ENCODE data around the gene DDX51. TPM values are rescaled to one million over a fixed set of nuclear protein-coding genes. Genes with fewer than 3 reads are reported as not detected.
"Not testable (repeated sequence)": the region's sequence is repeated elsewhere in the genome, so short reads cannot be mapped to it uniquely, and the experiment has no call there.

The DDX51 gene
- total and polyA plus RNA-seq, 2 experiments from 2014 or later: 6.8 to 16.1 TPM

GRCh38 chr12:132139912-132140311 is 4.2 kb downstream of the DDX51 start:
- Histone ChIP-seq H3K79me2 (peaks cover 17% of the 10 kb centered on the region), H3K27me3 (no peaks in the 10 kb centered on the region), H3K9me2 (replicated peaks; ENCODE audit: insufficient read depth) (no peaks in the 10 kb centered on the region), H3K36me3 (replicated peaks; ENCODE audit: insufficient read depth, low read depth) (no peaks in the 10 kb centered on the region), H3K9me3 (ENCODE audit: low read depth) (no peaks in the 10 kb centered on the region), H3K4me1 (ENCODE audit: insufficient read depth) (peaks cover 6% of the 10 kb centered on the region), H4K20me1 (ENCODE audit: insufficient read depth, poor library complexity, severe bottlenecking) (no peaks in the 10 kb centered on the region), H2AFZ (no peak overlapping the region), H3K27ac (no peak overlapping the region), H3K4me3 (no peak overlapping the region), H3K4me2 (no peak overlapping the region)
- 97% methylated on average over 22 of the region's 27 CpGs for WGBS (ENCODE audit: low lambda C conversion rate, missing lambda C conversion rate)
- TF ChIP-seq EZH2 (IDR thresholded peaks at IDR 0.05; ENCODE audit: borderline replicate concordance) (no peak), CTCF (IDR thresholded peaks at IDR 0.05; ENCODE audit: poor library complexity) (no peak), EZH2phosphoT487 (IDR thresholded peaks at IDR 0.05; ENCODE audit: low read depth, severe bottlenecking, unreplicated experiment) (no peak)
- no peak for DNase-seq (ENCODE audit: low spot score)

GRCh38 chr12:132138941-132139871 is 4.9 kb downstream of the DDX51 start:
- peaks cover 5% of the 10 kb centered on the region for H3K4me1 ChIP-seq (ENCODE audit: insufficient read depth)
- no peaks in the 10 kb centered on the region for H3K36me3 ChIP-seq (replicated peaks; ENCODE audit: insufficient read depth, low read depth)
- H3K4me2 ChIP-seq: no peak overlapping the region
- no peaks in the 10 kb centered on the region for H3K9me3 ChIP-seq (ENCODE audit: low read depth)
- 94% methylated on average over 34 of the region's 34 CpGs for WGBS (ENCODE audit: low lambda C conversion rate, missing lambda C conversion rate)
- H3K27me3 ChIP-seq: no peaks in the 10 kb centered on the region
- H3K27ac ChIP-seq: no peak overlapping the region
- H4K20me1 ChIP-seq (ENCODE audit: insufficient read depth, poor library complexity, severe bottlenecking): no peaks in the 10 kb centered on the region
- no peak for DNase-seq (ENCODE audit: low spot score)
- peaks cover 12% of the 10 kb centered on the region for H3K79me2 ChIP-seq
- TF ChIP-seq EZH2 (IDR thresholded peaks at IDR 0.05; ENCODE audit: borderline replicate concordance) (no peak), CTCF (IDR thresholded peaks at IDR 0.05; ENCODE audit: poor library complexity) (no peak), EZH2phosphoT487 (IDR thresholded peaks at IDR 0.05; ENCODE audit: low read depth, severe bottlenecking, unreplicated experiment) (no peak)
- no peak overlapping the region for H3K4me3 ChIP-seq
- no peaks in the 10 kb centered on the region for H3K9me2 ChIP-seq (replicated peaks; ENCODE audit: insufficient read depth)
- no peak overlapping the region for H2AFZ ChIP-seq

- no peaks in the 10 kb centered on the region for H3K36me3 ChIP-seq (replicated peaks; ENCODE audit: insufficient read depth, low read depth)
- no peaks in the 10 kb centered on the region for H3K9me3 ChIP-seq (ENCODE audit: low read depth)
- TF ChIP-seq EZH2 (IDR thresholded peaks at IDR 0.05; ENCODE audit: borderline replicate concordance): no peak
- no peak for TF ChIP-seq EZH2phosphoT487 (IDR thresholded peaks at IDR 0.05; ENCODE audit: low read depth, severe bottlenecking, unreplicated experiment)
- no peak for TF ChIP-seq CTCF (IDR thresholded peaks at IDR 0.05; ENCODE audit: poor library complexity)
- H3K4me1 ChIP-seq (ENCODE audit: insufficient read depth): no peaks in the 10 kb centered on the region
- H3K79me2 ChIP-seq: peaks cover 1% of the 10 kb centered on the region
- no peak overlapping the region for H3K27ac ChIP-seq
- no peak overlapping the region for H2AFZ ChIP-seq
- no peak for DNase-seq (ENCODE audit: low spot score)
- no peaks in the 10 kb centered on the region for H4K20me1 ChIP-seq (ENCODE audit: insufficient read depth, poor library complexity, severe bottlenecking)
- 92% methylated on average over 13 of the region's 13 CpGs for WGBS (ENCODE audit: low lambda C conversion rate, missing lambda C conversion rate)
- no peaks in the 10 kb centered on the region for H3K27me3 ChIP-seq
- no peak overlapping the region for H3K4me3 ChIP-seq
- H3K9me2 ChIP-seq (replicated peaks; ENCODE audit: insufficient read depth): no peaks in the 10 kb centered on the region
- H3K4me2 ChIP-seq: no peak overlapping the region
Observed at GRCh38 chr12:132137483-132138125, 6.5 kb downstream of the DDX51 start.

- WGBS (ENCODE audit: low lambda C conversion rate, missing lambda C conversion rate): 94% methylated on average over 9 of the region's 21 CpGs
- DNase-seq (ENCODE audit: low spot score); H3K9me3 ChIP-seq (ENCODE audit: low read depth); H3K36me3 ChIP-seq (replicated peaks; ENCODE audit: insufficient read depth, low read depth); H3K27me3 ChIP-seq; H4K20me1 ChIP-seq (ENCODE audit: insufficient read depth, poor library complexity, severe bottlenecking); H3K27ac ChIP-seq; H3K9me2 ChIP-seq (replicated peaks; ENCODE audit: insufficient read depth); H3K79me2 ChIP-seq; H3K4me2 ChIP-seq; H2AFZ ChIP-seq; H3K4me3 ChIP-seq; H3K4me1 ChIP-seq (ENCODE audit: insufficient read depth): not testable (repeated sequence)
Observed at GRCh38 chr12:132136226-132136625, 7.9 kb downstream of the DDX51 start.

- not testable (repeated sequence) for H3K4me1 ChIP-seq (ENCODE audit: insufficient read depth); H3K9me3 ChIP-seq (ENCODE audit: low read depth); DNase-seq (ENCODE audit: low spot score); H3K27ac ChIP-seq; H4K20me1 ChIP-seq (ENCODE audit: insufficient read depth, poor library complexity, severe bottlenecking); H3K4me3 ChIP-seq; H3K4me2 ChIP-seq; H3K9me2 ChIP-seq (replicated peaks; ENCODE audit: insufficient read depth); H3K36me3 ChIP-seq (replicated peaks; ENCODE audit: insufficient read depth, low read depth); H3K27me3 ChIP-seq; H2AFZ ChIP-seq; H3K79me2 ChIP-seq
- WGBS (ENCODE audit: low lambda C conversion rate, missing lambda C conversion rate): no CpG with 5 or more reads among the region's 39 CpGs
Observed at GRCh38 chr12:132134653-132135183, 9.4 kb downstream of the DDX51 start.

All from hepatocyte (in vitro differentiated cells).